ENCODE results near the gene STAT4. TPM values are rescaled to one million over a fixed set of nuclear protein-coding genes. Genes with fewer than 3 reads are reported as not detected.

STAT4 gene, protein sequence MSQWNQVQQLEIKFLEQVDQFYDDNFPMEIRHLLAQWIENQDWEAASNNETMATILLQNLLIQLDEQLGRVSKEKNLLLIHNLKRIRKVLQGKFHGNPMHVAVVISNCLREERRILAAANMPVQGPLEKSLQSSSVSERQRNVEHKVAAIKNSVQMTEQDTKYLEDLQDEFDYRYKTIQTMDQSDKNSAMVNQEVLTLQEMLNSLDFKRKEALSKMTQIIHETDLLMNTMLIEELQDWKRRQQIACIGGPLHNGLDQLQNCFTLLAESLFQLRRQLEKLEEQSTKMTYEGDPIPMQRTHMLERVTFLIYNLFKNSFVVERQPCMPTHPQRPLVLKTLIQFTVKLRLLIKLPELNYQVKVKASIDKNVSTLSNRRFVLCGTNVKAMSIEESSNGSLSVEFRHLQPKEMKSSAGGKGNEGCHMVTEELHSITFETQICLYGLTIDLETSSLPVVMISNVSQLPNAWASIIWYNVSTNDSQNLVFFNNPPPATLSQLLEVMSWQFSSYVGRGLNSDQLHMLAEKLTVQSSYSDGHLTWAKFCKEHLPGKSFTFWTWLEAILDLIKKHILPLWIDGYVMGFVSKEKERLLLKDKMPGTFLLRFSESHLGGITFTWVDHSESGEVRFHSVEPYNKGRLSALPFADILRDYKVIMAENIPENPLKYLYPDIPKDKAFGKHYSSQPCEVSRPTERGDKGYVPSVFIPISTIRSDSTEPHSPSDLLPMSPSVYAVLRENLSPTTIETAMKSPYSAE
- 4.1 and 4.4 TPM in 2 replicates for total RNA-seq (ENCODE audit: low replicate concordance)

DNA sequence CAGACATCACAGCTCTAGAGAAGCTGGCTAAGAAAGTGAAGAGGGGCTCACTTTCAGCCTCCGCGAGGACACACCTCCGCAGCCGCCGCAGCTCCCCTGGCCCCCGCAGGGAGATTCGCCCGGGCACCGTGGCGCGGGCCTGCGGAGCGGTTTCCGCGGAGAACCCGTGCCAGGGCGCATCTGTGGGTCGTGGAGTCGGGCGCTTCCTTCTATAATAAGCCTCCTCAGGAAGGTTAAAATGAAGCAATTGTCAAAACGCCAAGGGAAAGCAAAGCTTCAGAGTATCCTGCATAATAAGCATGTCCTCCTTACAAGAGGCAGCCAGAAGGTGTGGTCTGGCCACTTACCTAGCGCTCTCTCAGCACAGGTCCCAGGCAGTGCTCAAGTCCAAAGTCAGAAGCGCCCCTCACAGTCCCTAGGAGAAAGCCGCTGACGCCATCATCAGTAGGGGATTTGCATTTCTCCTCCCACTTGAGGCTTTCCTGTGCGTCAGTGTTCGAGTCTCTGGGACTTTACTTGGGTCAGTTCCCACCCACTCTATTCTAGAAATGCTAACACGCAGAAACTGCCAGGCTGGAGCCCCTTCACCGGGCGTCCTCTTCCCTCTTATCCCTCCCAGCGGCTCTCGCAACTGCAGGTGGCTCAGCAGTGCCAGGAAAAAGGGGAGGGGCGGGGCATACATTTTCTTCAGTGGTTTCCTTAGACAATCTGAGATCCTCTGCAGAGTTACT lies at the start of gene STAT4:
STAT4 (minus strand) TSS at position 395 of the 731 bp plus-strand sequence. CDS start 2,791 bp downstream, outside the sequence.

DNA sequence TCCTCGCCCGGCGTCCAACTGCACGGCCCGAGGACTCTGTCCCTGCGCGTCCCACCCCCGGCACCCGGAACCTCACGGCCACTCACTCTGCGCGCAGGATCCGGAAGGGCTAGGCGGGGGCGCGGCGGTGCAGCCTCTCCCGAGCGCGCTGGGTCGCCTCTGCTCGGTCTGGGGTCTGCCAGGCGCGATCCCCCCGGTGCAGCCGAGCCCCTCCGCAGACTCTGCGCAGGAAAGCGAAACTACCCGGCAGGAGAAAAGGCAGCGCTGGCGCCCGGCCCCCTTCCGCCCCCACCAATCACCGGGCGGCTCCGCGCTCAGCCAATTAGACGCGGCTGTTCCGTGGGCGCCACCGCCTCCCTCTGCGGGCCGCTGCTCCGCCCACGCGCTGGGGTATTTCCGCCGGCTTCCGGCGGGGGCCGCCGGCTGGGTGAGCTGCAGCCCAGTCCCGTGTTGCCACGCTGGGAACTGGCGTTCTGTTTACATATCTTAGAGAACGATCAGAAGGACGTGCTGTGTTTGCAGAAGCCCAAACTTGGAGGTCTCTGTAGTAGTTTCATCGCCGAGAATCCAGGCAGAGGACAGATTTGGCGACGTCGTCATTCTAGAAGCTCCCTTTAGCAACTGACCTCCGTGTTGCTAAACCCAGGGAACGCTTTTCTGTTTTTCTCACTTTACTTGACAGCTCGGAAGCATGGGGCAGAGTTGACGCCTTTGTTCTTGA lies 136.7 kb downstream of the STAT4 start, which contains the start of gene STAT1:
STAT1 (minus strand) TSS at position 240 of the 721 bp plus-strand sequence. CDS start 4,168 bp downstream, outside the sequence.

Other genes starting within 250 kb of the STAT4 start
- 141 and 613 TPM in 2 replicates for gene STAT1, start 136.8 kb downstream of the STAT4 start, total RNA-seq (ENCODE audit: low replicate concordance)
- 85.2 and 88.9 TPM in 2 replicates for gene MYO1B, start 94.4 kb upstream of the STAT4 start, total RNA-seq (ENCODE audit: low replicate concordance)